Measurements from ENCODE around the gene RICTOR.

DNA sequence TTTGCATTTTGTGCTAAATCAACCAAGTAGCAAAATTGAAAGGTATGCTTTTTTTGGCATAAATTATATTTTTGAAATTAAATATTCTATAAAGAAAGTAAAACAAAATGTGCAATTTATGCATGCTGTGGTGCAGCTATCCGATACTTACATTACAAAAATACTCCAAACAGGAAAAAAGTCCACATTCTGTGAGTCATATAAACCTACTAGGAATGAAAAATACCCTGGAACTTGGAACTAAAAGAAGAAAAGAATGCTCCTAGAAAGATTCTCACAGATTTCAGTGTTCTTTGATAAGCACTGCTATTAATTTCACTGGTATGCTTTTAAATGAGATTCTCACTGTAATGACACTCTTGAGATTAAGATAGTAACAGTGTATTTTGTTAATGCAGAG lies 135.8 kb downstream of the RICTOR start:
- TF ChIP-seq POLR2AphosphoS5 (IDR thresholded peaks at IDR 0.05; ENCODE audit: low read depth, low read length) (no peak), POLR2A (IDR thresholded peaks at IDR 0.05; ENCODE audit: low read depth, low read length) (no peak), TAF1 (IDR thresholded peaks at IDR 0.05; ENCODE audit: low read depth, low read length) (no peak)
